ENCODE measurements around the gene MAVS. TPM values are rescaled to one million over a fixed set of nuclear protein-coding genes. Genes with fewer than 3 reads are reported as not detected.

Gene MAVS
- total and polyA plus RNA-seq, 9 of the 15 experiments (the other 6 are each of a cell fraction or from before 2014, with no cell fraction given), result 1.6 to 22.0 (median 11.3) TPM

DNA sequence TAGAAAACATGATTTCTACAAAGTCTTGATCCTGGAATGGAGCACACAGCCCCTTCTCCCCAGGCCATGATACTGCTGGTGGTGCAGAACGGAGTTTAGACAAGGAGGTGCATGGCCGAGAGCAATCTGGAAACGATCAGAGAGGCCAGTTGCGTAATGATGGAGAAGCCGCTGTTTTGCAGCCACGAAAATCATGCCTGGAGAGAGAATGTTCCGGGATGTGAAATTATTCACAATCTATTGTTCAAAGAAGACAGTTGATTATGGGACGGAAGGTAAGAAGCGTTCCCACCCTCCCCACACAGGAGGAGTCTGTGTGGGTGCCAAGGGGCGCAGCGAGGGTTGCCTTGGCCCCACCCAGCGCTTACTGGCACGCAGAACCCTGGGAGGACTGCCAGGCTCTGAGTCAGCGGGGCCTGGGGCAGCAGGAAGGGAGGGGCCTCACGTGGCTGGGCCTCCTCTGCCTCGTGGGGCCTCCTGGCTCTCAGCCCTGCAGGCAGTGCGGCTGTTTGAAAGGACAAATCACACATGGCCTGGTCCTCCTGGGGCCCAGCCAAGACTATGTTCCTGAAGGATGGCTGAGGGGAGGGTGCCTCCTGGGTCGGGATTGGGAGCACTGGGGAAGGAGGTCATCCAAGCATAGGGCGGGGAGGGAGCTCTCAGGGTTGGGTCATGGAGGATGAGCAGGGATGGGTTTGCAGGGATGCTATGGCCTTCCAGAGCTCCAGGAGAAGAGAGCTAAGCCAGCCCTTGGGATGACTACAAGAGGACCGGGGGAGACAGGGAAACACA is 35.0 kb upstream of the MAVS start (continued):
- TF ChIP-seq KDM1A (IDR thresholded peaks at IDR 0.05), result 0 out of 4 replicates have a peak, but pooled peaks of 1 of the 2 experiments have one; percentile 5
- no peak for TF ChIP-seq JUNB (CRISPR knock-in tag; conservative IDR thresholded peaks at IDR 0.05)
- TF ChIP-seq, protein P1, sequence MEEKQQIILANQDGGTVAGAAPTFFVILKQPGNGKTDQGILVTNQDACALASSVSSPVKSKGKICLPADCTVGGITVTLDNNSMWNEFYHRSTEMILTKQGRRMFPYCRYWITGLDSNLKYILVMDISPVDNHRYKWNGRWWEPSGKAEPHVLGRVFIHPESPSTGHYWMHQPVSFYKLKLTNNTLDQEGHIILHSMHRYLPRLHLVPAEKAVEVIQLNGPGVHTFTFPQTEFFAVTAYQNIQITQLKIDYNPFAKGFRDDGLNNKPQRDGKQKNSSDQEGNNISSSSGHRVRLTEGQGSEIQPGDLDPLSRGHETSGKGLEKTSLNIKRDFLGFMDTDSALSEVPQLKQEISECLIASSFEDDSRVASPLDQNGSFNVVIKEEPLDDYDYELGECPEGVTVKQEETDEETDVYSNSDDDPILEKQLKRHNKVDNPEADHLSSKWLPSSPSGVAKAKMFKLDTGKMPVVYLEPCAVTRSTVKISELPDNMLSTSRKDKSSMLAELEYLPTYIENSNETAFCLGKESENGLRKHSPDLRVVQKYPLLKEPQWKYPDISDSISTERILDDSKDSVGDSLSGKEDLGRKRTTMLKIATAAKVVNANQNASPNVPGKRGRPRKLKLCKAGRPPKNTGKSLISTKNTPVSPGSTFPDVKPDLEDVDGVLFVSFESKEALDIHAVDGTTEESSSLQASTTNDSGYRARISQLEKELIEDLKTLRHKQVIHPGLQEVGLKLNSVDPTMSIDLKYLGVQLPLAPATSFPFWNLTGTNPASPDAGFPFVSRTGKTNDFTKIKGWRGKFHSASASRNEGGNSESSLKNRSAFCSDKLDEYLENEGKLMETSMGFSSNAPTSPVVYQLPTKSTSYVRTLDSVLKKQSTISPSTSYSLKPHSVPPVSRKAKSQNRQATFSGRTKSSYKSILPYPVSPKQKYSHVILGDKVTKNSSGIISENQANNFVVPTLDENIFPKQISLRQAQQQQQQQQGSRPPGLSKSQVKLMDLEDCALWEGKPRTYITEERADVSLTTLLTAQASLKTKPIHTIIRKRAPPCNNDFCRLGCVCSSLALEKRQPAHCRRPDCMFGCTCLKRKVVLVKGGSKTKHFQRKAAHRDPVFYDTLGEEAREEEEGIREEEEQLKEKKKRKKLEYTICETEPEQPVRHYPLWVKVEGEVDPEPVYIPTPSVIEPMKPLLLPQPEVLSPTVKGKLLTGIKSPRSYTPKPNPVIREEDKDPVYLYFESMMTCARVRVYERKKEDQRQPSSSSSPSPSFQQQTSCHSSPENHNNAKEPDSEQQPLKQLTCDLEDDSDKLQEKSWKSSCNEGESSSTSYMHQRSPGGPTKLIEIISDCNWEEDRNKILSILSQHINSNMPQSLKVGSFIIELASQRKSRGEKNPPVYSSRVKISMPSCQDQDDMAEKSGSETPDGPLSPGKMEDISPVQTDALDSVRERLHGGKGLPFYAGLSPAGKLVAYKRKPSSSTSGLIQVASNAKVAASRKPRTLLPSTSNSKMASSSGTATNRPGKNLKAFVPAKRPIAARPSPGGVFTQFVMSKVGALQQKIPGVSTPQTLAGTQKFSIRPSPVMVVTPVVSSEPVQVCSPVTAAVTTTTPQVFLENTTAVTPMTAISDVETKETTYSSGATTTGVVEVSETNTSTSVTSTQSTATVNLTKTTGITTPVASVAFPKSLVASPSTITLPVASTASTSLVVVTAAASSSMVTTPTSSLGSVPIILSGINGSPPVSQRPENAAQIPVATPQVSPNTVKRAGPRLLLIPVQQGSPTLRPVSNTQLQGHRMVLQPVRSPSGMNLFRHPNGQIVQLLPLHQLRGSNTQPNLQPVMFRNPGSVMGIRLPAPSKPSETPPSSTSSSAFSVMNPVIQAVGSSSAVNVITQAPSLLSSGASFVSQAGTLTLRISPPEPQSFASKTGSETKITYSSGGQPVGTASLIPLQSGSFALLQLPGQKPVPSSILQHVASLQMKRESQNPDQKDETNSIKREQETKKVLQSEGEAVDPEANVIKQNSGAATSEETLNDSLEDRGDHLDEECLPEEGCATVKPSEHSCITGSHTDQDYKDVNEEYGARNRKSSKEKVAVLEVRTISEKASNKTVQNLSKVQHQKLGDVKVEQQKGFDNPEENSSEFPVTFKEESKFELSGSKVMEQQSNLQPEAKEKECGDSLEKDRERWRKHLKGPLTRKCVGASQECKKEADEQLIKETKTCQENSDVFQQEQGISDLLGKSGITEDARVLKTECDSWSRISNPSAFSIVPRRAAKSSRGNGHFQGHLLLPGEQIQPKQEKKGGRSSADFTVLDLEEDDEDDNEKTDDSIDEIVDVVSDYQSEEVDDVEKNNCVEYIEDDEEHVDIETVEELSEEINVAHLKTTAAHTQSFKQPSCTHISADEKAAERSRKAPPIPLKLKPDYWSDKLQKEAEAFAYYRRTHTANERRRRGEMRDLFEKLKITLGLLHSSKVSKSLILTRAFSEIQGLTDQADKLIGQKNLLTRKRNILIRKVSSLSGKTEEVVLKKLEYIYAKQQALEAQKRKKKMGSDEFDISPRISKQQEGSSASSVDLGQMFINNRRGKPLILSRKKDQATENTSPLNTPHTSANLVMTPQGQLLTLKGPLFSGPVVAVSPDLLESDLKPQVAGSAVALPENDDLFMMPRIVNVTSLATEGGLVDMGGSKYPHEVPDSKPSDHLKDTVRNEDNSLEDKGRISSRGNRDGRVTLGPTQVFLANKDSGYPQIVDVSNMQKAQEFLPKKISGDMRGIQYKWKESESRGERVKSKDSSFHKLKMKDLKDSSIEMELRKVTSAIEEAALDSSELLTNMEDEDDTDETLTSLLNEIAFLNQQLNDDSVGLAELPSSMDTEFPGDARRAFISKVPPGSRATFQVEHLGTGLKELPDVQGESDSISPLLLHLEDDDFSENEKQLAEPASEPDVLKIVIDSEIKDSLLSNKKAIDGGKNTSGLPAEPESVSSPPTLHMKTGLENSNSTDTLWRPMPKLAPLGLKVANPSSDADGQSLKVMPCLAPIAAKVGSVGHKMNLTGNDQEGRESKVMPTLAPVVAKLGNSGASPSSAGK (IDR thresholded peaks at IDR 0.05), result peak; percentile 90
- no peak for TF ChIP-seq ATF1 (CRISPR knock-in tag; IDR thresholded peaks at IDR 0.05)
- no peak for TF ChIP-seq ATF1 (tag; IDR thresholded peaks at IDR 0.05)
- TF ChIP-seq, protein P2, sequence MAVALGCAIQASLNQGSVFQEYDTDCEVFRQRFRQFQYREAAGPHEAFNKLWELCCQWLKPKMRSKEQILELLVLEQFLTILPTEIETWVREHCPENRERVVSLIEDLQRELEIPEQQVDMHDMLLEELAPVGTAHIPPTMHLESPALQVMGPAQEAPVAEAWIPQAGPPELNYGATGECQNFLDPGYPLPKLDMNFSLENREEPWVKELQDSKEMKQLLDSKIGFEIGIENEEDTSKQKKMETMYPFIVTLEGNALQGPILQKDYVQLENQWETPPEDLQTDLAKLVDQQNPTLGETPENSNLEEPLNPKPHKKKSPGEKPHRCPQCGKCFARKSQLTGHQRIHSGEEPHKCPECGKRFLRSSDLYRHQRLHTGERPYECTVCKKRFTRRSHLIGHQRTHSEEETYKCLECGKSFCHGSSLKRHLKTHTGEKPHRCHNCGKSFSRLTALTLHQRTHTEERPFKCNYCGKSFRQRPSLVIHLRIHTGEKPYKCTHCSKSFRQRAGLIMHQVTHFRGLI (CRISPR knock-in tag; IDR thresholded peaks at IDR 0.05), result no peak
- no peak for TF ChIP-seq BMI1 (IDR thresholded peaks at IDR 0.05; ENCODE audit: low read length)
- no peak for TF ChIP-seq ETV6 (IDR thresholded peaks at IDR 0.05; ENCODE audit: borderline replicate concordance in 1 of 2, low read depth in 2 of 2, low read length in 1 of 2)
- no peak for TF ChIP-seq ETV6 (CRISPR knock-in tag; IDR thresholded peaks at IDR 0.05; ENCODE audit: borderline replicate concordance)
- no peak for TF ChIP-seq JUN (IDR thresholded peaks at IDR 0.05; ENCODE audit: borderline replicate concordance, low read depth, low read length)
- TF ChIP-seq JUN (CRISPR knock-in tag; IDR thresholded peaks at IDR 0.05; ENCODE audit: borderline replicate concordance), result no peak
- no peak for TF ChIP-seq FUS (optimal IDR thresholded peaks at IDR 0.05; ENCODE audit: low read depth, low read length)
- no peak for TF ChIP-seq SMAD4 (CRISPR knock-in tag; conservative IDR thresholded peaks at IDR 0.05)
- TF ChIP-seq THRAP3 (IDR thresholded peaks at IDR 0.05; ENCODE audit: borderline replicate concordance), result no peak
- TF ChIP-seq TAF15 (IDR thresholded peaks at IDR 0.05; ENCODE audit: low read depth, low read length), result no peak
- peak; percentile 36; the same call in 1 of the 2 replicates for TF ChIP-seq GABPB1 (CRISPR knock-in tag; IDR thresholded peaks at IDR 0.05)
- TF ChIP-seq ZZZ3 (IDR thresholded peaks at IDR 0.05), result no peak
